NCI-H82 treated with DMSO at 0.1 percent for 48 hours (cell line): ENCODE results near the gene ABR.
"Not testable (repeated sequence)": the region's sequence is repeated elsewhere in the genome, so short reads cannot be mapped to it uniquely, and the experiment has no call there.

Source experiments
- DNase-seq: peaks from one replicate; lab custom pipeline; 2025; ENCODE audit not compliant: unreplicated experiment; lab: John Stamatoyannopoulos, UW

The ABR gene

GRCh38 chr17:995324-995723, 184.5 kb downstream of the ABR start:
- not testable (repeated sequence) for DNase-seq

GRCh38 chr17:992933-993332, 186.8 kb downstream of the ABR start:
- no peak for DNase-seq

GRCh38 chr17:988561-988960, 191.2 kb downstream of the ABR start:
- no peak for DNase-seq

- no peak for DNase-seq
These were observed 191.8 kb downstream of the ABR start for GRCh38 chr17:987931-988330.

- no peak for DNase-seq
These were observed 193.4 kb downstream of the ABR start for GRCh38 chr17:986322-986929.

- DNase-seq = no peak
These were observed 195.9 kb downstream of the ABR start for GRCh38 chr17:983921-984320.

- no peak for DNase-seq
These were observed 198.5 kb downstream of the ABR start for GRCh38 chr17:981292-981658.

- DNase-seq = peak; percentile 78
These were observed 199.1 kb downstream of the ABR start for GRCh38 chr17:980406-981291.

GRCh38 chr17:979539-980405, 200.0 kb downstream of the ABR start, which contains the start of gene NXN:
Gene NXN, minus strand, starts transcription at chr17:979776.
- peak; percentile 67 for DNase-seq

GRCh38 chr17:979212-979538, 200.6 kb downstream of the ABR start:
- DNase-seq = no peak

- DNase-seq = no peak
These were observed 201.4 kb downstream of the ABR start for GRCh38 chr17:978103-979093.

GRCh38 chr17:977166-977565, 202.6 kb downstream of the ABR start:
- no peak for DNase-seq

GRCh38 chr17:976312-976711, 203.5 kb downstream of the ABR start:
- no peak for DNase-seq

- no peak for DNase-seq
These were observed 204.3 kb downstream of the ABR start for GRCh38 chr17:975371-975915.

GRCh38 chr17:974778-975177, 205.0 kb downstream of the ABR start:
- DNase-seq = not testable (repeated sequence)

- DNase-seq = no peak
These were observed 206.7 kb downstream of the ABR start for GRCh38 chr17:973053-973452.

GRCh38 chr17:971861-972260, 207.9 kb downstream of the ABR start:
- DNase-seq = not testable (repeated sequence)

- no peak for DNase-seq
These were observed 209.4 kb downstream of the ABR start for GRCh38 chr17:970364-970763.

- DNase-seq = no peak
These were observed 209.9 kb downstream of the ABR start for GRCh38 chr17:969811-970355.
